Kidney epithelial cell (primary cell): ENCODE measurements around the gene CACNB1. TPM values are rescaled to one million over a fixed set of nuclear protein-coding genes. Genes with fewer than 3 reads are reported as not detected.

Source experiments
- DNase-seq: peaks from one replicate; pipeline ENCODE4 v3.0.0-alpha.2; 2010; ENCODE audit warnings: low read depth
- H3K27me3 ChIP-seq: 2 replicates; pipeline ENCODE4 v1.6.0; 2011; ENCODE audit warnings: low read length; ENCODE audit not compliant: control insufficient read depth, insufficient read depth
- H3K36me3 ChIP-seq: 2 replicates; pipeline ENCODE4 v1.5.1; 2011; ENCODE audit warnings: low read length; ENCODE audit not compliant: control insufficient read depth, insufficient read depth
- H3K4me3 ChIP-seq: 2 replicates; pipeline ENCODE4 v1.5.1; 2011; ENCODE audit warnings: low read depth, mild to moderate bottlenecking, control low read depth, low read length
- CTCF ChIP-seq: IDR thresholded peaks from 2 replicates; pipeline ENCODE4 v1.5.1; 2011; ENCODE audit warnings: mild to moderate bottlenecking, moderate library complexity, low read length, control low read depth, inconsistent platforms; ENCODE audit not compliant: insufficient read depth, poor library complexity, severe bottlenecking
- total RNA-seq: library from RNA; depleted of rRNA; stranded (reverse); fragments of >200 nt; gene quantifications from 2 replicates; pipeline ENCODE4 v1.2.3, GENCODE V29; 2015

Gene CACNB1
- total RNA-seq, 1 donor from 2014 or later: 6.0 TPM

GRCh38 chr17:39164675-39165143 lies 32.8 kb downstream of the CACNB1 start:
- Histone ChIP-seq H3K27me3 (peaks cover 40% of the 10 kb centered on the region), H3K4me3 (peak overlapping the region; percentile 43), H3K36me3 (no peaks in the 10 kb centered on the region)
- TF ChIP-seq CTCF: peak; percentile 88
- DNase-seq: no peak

- TF ChIP-seq CTCF: no peak
- H3K4me3 ChIP-seq: no peak overlapping the region
- H3K27me3 ChIP-seq: peaks cover 29% of the 10 kb centered on the region
- no peak for DNase-seq
- H3K36me3 ChIP-seq: no peaks in the 10 kb centered on the region
Measured at GRCh38 chr17:39161962-39162361, 35.5 kb downstream of the CACNB1 start.

GRCh38 chr17:39158623-39159022 lies 38.8 kb downstream of the CACNB1 start:
- Histone ChIP-seq H3K27me3 (peaks cover 8% of the 10 kb centered on the region), H3K36me3 (no peaks in the 10 kb centered on the region), H3K4me3 (no peak overlapping the region)
- no peak for TF ChIP-seq CTCF
- DNase-seq: no peak

- DNase-seq: no peak
- peaks cover 15% of the 10 kb centered on the region for H3K27me3 ChIP-seq
- H3K36me3 ChIP-seq: no peaks in the 10 kb centered on the region
- H3K4me3 ChIP-seq: no peak overlapping the region
- TF ChIP-seq CTCF: no peak
Measured at GRCh38 chr17:39156491-39156890, 41.0 kb downstream of the CACNB1 start.

- H3K4me3 ChIP-seq: no peak overlapping the region
Measured at GRCh38 chr17:39155654-39156053, 41.8 kb downstream of the CACNB1 start.

More at GRCh38 chr17:39155654-39156053, 41.8 kb downstream of the CACNB1 start:
- DNase-seq: no peak
- Histone ChIP-seq H3K27me3 (peaks cover 21% of the 10 kb centered on the region), H3K36me3 (no peaks in the 10 kb centered on the region)
- no peak for TF ChIP-seq CTCF
